ENCODE results near the gene SGSM2.

Gene SGSM2

DNA sequence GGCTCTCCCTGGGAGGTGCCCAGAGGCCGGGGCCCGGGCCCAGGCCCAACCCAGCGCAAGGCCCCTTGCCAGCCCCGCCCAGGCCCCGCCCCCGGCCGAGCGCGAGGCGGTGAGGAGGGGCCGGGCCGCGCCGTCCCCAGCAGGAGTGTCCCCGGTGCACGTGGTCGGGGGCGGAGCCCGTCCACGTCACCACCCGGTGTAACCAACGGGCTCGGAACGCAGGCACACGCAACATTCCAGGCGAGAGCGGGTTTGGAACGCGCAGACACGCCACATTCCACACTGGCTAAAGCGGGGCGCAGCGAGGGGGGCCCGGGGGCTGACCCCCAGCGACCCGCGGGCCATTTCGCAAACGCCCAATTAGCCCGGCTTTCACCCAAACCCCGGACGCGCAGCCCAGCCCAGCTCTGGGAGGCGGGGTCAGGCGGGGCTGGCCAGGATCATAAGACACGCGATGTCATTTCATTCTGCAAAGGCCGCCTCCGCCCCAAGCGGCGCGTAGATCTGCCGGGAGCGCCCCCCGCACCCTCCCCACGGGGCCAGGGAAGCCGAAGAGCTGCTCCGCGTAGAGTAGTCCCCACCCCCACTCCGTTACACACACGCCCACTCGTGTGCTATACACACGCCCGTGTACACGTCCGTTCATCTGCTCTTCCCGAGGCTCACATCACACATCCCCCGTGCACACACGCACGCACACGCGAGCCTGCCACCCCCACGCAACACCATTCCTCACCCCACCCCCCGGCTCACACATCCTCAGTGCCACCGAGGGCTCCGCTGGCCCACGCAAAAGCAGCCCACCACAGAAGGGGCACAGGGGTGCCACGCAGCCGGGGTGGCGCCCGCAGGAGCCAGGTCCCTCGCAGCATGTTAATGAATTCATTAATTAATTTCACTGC, 62.5 kb downstream of the SGSM2 start:
- peak; percentile 89 for DNase-seq

DNA sequence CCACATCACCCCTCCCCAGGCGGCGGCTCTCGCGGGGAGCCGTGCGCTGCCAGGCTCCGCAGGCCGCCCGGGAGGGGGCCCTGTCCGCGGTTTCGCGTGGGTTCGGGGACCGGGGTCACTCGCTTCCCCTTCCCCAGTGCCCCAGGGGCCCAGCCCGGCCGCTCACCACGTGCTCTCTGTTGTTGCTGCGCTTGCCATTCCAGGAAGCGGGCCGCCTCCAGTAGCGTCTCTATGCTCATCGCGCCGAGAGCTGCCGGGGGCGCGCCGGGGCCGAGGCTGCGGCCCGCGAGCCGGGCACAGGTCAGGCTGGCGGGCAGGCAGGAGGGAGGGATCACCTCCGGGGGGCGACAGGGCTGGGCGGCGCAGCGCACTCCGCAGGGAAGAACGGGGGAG, 63.2 kb downstream of the SGSM2 start:
- peak; percentile 49 for DNase-seq

DNA sequence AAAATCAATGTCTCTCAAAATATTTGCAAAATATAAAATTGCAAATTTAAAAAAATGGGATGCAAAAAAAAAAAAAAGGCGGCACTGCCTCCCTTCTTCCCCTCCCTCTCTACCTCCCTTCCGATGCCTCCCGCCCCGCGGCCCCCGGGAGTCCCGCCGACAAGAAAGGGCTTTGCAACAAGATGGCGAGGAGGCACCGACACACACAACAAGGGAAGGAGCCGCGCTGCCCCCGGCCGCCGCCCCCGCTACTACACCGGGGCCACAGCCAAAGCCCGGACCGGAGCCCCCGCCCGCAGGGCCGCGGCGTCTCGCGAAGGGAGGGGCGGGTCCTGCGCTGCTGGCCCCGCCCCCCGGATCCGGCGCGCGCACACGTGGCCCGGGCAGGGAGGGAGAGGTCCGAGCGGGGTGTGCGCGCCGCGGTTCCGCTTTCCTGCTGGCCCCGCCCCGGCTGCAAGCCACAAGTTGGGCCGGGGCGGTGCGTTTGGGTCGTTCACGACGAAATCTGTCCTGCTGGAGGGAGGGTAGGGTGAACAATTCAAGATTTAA, 63.6 kb downstream of the SGSM2 start, which contains the start of gene MNT:
Gene MNT, minus strand, starts transcription at position 184 of the 549 bp plus-strand sequence. CDS start 348 bp downstream, outside the sequence.
- DNase-seq, result peak; percentile 94

GRCh38 chr17:2401426-2402221, 64.3 kb downstream of the SGSM2 start:
- peak; percentile 100 for DNase-seq

GRCh38 chr17:2402544-2402943, 65.2 kb downstream of the SGSM2 start:
- no peak for DNase-seq

GRCh38 chr17:2403044-2403443, 65.7 kb downstream of the SGSM2 start:
- no peak for DNase-seq

DNA sequence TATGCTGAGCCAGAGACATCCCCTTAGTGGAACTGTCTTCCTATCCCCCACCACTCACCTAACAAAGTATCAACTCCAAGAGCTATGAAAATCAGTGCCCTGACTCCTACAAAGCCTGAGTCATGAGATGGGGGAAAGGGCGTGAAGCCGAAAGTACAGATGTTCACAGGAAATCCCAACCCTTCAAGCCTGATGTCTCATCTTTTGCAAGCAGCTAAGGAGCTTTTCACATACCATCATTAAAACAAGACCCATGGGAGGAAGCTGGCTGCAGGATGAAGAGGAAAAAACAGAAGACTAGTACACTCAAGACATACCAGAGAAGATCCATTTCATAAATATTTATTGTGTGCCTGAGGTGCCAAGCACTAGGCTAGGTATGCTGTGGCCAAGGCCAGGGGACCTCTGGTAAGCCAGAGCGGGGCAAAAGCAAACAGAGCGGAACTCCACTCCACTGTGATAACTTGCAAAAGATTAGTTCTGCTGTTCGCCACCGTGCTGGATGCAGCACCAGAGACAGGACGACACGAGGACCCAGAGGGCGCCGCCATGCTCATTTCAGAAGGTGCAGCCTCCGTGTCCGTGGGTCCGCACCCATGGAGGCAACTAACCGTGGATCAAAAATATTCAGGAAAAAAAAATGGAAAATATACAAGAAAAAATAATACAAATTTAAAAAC, 68.1 kb downstream of the SGSM2 start:
- no peak for DNase-seq

GRCh38 chr17:2406271-2406902, 69.1 kb downstream of the SGSM2 start:
- no peak for DNase-seq

DNA sequence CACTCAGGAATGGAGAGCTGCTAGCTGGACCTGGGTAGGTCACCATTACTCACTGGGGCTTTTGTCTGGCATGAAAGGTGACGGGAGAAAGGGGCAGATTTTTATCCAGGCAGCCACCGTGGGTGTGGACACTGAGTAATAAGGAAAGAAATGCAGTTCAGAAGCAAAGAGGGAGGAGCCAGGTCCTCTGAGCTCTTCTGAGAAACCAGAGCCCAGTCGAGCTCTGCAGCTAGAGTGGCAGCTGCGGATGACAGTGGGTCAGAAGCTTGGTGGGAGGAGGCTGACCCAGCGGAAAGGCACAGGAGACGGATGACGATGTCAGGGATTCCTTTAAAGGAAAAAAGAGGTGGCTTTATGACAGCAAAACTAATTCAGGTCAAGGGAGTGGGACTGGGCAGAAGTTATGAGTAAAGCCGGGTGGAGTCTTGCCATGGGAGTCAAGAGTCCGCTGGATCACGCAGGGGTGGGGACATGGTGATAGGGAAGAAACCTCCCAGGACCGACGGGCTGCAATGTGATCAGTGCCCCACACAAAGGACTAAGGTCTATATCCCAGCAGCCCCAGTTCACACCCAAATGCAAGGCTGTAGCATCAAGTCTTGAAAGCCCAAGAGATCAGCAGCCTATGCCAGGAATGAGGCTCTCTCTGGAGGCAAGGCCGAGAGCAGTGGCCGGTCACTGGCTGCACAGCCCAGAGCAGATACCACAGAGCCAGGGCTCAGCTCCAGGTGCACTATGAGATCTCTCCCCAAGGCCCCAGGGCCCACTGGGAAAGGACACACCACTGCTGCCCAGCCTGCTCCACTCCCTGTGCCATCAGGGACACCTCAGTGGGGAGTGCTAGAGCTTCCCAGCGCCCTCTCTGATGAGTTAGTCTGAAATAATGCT, 69.8 kb downstream of the SGSM2 start:
- DNase-seq, result no peak

GRCh38 chr17:2410951-2411350, 73.7 kb downstream of the SGSM2 start:
- DNase-seq, result no peak

DNA sequence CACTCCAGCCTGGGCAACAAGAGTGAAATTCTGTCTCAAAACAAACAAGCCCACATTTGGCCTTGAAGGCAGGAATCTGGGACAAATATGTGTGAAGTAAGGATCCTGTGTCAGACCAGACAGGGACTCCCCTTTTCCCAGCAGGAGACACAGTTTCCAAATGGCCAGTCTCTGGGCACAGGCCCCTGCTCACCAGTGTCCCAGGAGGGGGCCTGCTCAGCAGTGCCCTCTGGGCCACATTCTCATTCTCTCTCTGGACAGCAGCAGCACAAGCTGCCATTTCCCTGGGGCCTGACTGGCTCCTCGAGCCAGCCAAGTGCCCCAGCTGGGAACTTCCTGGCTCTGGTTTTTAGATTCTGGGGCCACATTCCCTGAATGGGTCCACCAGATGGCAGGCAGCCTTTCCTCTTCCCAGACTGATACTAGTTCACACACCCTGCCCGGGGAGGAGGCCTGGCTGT, 75.3 kb downstream of the SGSM2 start:
- DNase-seq, result no peak

- DNase-seq, result no peak
These were observed 77.3 kb downstream of the SGSM2 start for GRCh38 chr17:2414446-2415064.

DNA sequence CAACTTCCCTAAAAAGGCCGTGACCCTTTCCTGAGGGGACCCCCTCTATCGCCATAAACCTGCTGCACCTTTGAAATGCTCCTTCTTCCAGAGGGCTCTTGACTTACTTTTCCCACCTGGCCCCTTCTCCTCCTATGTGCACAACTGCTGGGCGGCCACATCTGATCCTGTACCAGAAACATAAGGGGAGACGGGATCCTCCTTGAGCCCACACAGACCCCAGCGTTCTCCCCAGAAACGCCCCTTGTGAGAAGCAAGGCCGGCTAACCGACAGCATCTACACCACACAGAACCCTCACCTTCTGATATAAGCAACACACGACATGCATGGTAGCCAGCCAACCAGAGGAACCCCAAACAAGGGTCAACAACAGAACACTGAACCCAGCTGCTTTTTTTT, 77.8 kb downstream of the SGSM2 start:
- no peak for DNase-seq

- DNase-seq, result peak; percentile 88
These were observed 78.9 kb downstream of the SGSM2 start for GRCh38 chr17:2416010-2416734.

DNA sequence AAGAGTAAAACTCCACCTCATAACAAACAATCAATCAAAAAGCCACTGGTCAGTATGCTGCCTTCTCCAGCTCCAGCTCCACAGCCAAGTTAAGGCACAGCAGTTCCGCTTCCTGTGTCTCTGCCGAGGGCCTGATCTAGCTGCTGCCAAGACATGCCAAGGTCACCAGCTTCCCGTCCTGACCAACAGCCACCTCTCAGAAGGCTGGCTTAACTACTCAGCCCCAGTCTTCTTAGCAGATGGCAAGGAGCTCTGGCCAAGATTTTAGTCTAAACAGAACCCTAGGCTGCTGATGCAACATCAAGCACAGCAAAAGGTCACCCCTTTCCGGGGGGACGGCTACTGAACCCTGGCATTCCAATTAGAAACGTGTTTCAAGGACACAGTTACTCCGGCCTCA, 81.3 kb downstream of the SGSM2 start:
- no peak for DNase-seq

GRCh38 chr17:2419486-2419885, 82.2 kb downstream of the SGSM2 start:
- DNase-seq, result no peak

DNA sequence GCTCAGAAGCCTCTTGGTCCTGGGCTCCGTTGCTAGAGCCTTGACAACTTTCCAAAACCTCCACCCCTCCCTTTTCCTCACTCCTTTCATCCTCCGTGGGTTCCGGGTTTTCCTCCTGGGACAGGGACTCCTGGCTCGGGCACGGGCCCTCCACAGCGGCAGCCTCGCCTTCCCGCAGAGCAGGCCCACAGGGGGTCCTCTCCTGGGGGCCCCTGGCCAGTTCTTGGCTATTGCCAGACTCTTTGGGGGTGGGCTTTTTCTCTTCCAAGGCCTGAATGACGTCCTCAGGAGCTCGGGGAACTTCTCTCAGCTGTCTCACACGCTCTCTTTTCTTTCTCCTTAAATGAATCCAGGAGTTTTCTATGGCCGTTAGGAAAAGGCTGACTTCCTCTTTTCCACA, 82.9 kb downstream of the SGSM2 start:
- DNase-seq, result no peak

GRCh38 chr17:2421315-2422147, 84.2 kb downstream of the SGSM2 start:
- no peak for DNase-seq

GRCh38 chr17:2423271-2423670, 86.0 kb downstream of the SGSM2 start:
- DNase-seq, result no peak

Measured in activated gamma-delta T cell treated with Interleukin-2 at 50 U/mL for 16 hours (primary cell).